NCI-H2107 treated with DMSO at 0.1 percent for 48 hours (cell line): ENCODE data around the gene SRPRA.

Experiments used
- DNase-seq: peaks from one replicate; lab custom pipeline; 2025; ENCODE audit not compliant: unreplicated experiment; lab: John Stamatoyannopoulos, UW

The SRPRA gene

DNA sequence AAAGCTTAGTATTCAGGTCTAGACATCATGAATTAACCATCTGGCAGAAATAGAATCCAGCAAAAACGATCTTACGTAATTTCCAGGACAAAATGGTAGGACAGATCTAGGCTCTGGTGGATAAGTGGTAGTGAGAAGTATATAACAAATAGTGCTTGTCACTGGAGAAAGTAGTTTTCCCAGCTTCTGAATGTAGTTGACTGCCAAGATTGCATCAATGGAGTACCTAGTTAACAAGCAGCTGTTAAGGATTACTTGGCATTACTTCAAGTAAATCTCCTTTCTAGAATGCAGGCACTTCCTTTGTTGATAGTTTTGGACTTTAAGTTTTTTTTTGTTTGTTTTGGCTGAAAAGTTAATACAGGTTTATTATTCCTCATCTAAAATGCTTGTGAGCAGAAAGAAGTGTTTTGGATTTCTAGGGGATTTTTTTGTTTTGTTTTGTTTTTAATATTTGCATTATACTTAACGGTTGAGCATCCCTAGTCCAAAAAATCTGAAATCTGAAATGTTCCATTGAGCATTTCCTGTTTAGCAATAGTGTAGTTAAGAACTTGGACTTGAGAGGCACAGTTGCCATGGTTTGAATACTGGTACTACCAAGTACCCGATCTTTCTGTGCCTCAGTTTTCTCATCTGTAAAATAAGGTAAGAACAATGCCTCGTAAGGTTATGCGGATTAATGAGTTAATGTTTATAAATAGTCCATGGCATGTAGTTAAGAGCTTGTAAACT is 36.8 kb downstream of the SRPRA start:
- no peak for DNase-seq

DNA sequence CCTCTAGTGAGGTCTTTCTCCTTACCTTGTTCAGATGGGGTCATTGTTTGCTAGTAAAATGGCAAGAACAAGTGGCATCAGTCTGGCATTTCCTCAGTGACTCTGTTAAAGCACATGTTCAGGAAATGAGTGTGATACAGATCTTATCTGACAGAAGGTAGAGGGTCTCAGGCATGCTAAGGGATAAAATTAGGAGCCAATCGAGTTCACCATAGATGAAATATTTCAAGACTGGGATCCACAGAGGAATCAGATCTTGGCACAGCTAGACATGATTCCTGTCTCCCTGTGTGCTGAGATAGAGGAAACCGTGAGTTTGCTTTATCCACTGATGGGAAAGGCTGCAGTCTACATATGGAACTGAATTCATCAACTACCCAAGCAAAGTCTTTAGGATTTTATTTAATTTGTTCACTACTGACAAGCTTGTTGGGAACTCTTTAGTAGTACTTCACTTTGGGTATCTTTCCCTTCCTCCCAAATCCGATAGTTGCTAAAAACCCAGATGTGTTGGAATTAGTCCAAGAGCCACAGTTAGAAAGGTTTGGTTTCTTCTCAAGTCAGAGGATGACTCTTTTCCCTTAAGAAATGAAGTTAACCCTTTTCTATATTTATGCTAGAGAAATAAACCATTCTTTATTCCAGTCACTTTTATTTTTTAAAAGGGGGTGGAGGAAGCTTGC is 38.7 kb downstream of the SRPRA start:
- no peak for DNase-seq

DNA sequence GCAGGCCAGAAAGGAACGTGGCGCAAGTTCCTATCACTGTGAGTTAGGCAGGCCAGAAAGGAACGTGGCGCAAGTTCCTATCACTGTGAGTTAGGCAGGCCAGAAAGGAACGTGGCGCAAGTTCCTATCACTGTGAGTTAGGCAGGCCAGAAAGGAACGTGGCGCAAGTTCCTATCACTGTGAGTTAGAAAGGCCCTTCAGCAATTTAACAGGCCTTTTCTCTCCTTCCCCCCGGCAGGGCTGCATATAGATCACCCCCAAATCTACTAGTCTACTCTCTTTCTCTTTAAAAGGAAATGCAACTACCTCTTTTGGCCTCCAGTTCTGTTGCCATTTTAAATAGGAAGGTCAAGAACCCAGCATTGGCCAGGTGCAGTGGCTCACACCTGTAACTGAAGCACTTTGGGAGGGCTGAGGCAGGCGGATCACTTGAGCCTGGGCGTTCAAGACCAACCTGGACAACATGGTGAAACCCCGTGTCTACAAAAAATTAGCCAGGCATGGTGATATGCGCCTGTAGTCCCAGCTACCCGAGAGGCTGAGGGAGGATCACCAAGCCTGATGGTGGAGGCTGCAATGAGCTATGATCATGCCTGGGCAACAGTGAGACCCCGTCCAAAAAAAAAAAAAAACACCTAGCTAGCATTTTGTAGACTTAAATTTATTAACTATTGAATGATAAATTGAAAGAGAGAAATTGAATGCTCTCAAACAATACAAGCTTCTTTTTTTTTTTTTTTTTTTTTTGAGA is 42.2 kb downstream of the SRPRA start:
- no peak for DNase-seq

DNA sequence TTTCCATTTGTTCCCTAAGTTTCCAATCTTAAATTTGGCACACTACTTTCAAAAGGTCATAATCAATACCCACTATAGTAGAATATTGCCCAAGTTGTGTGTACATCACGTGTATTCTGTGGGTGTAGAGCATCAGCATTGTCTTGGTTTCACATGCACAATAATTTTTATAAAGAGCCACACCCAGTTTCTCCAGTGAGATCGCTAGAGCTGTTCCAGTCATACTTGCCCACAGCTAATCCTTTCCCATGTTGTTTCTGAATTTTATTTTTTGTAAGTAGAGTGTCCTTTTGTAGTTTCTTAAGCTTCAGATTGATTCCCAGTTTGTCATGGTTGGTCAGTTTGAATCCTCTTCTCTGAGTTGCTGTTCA is 43.4 kb downstream of the SRPRA start:
- no peak for DNase-seq

DNA sequence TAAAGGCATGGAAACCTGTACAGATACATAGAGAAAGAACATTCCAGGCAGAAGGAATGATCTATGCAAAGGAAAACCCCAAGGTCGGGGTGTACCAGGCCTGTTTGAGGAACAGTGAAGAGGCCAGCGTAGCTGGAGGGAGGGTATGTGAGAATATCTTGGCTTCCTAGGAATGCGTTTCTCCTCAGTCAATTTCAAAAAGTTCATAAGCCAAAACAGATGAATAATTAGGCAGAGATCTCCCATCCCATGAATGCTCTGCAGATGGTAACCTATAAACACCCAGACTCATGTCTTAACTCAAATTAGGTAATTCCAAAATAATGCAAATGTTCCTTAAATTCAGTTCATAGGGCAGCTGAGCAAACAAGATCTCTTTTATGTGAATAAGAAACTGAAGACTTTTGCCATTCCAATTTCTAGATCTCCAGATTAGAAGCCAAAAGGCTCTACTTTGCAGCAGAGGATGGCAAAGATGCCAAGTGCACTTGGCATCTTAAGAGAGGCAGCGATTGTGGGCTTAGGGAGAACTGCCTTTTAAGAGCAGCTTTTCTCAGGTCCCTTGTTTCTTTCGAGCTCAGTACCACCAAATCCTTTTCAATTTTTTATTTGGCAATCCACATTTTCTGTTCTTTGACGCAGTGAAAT is 43.9 kb downstream of the SRPRA start:
- DNase-seq: no peak

DNA sequence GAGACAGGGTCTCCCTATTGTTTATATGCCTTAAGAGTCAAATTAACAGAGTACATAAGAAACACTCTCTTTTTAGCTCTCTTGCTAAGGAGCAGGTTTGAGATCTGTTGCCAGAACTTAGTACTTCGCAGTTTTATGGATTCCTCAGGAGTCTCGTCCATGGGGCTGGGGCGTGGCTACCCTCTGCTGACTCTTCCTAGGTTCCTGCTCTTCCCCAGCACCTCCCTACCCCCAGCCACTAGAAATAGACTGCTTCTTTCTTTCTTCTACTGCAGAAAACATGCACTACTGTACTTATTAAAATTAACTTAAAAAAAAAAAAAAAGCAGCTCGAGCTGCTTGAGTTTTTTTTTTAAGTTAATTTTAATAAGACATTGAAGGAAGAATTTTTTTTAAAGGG is 49.1 kb downstream of the SRPRA start:
- no peak for DNase-seq

DNA sequence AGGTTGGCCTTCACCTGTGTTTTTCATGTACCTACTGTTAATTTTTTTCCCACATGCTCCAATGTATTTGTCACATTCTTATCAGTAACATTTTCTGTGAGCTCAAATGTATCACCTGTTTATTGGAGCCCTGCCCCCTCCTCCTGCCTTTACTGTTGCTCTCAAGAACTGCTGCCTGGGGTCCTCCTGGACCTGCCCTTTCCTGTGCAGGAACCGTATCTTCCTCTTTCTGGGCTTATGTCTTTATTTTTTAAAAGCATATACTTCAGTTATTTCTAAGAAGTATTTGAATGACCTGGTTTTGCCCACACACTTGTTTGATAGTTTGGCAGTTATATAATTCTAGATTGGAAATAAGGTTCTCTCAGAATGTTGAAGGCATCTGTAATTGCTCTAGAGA is 51.2 kb downstream of the SRPRA start:
- DNase-seq: no peak

DNA sequence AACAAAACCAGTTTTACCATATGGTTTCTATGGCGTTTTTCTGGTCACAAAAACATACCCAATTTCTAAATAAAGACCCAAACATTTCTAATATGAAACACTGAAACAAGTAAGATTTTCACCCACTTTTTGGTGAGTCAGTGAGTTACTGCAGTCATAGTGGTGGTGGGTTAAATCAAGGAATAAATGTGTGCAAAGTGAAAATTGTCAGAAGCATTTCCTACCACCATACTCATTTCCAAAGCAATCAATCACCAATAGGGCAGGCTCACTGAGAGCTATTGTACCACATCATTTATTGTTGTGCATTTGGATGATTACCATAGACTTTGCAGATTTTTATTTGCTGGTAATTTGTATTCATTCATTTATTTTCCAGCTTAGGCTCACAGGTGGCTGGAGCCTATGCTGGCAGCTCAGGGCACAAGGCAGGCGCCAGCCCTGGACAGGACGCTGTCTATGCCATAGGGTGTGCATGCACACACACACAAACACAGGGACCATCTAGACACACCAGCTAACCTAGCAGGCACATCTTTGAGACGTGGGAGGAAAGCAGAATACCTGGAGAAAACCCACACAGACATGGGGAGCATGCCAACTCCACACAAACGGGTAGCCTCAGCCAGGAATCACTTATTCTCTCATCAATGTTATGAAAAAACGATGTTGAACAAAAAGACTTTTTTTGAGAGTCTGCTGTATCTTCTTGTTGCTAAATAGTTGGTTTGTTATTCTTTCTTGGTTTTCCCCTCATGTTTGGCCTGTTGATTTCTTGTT is 52.0 kb downstream of the SRPRA start:
- no peak for DNase-seq

DNA sequence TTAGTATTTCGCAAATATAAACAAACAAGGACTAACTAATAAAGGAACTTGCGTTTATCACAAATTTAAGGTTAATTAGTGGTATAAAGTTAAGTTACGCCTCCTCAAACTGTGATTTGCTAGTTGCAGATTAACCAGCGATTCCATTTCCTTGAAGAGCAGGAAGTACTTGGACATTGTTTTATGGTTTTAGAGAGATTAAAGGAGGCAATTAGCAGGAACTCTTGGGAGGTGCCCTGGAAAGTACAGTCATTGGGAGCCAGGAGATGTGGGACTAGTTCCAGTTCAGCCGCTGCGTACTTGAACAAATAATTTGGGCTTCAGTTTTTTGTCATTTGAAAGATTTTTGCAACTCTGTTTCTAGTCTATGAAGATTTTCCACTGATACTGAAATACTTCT is 53.9 kb downstream of the SRPRA start:
- no peak for DNase-seq

DNA sequence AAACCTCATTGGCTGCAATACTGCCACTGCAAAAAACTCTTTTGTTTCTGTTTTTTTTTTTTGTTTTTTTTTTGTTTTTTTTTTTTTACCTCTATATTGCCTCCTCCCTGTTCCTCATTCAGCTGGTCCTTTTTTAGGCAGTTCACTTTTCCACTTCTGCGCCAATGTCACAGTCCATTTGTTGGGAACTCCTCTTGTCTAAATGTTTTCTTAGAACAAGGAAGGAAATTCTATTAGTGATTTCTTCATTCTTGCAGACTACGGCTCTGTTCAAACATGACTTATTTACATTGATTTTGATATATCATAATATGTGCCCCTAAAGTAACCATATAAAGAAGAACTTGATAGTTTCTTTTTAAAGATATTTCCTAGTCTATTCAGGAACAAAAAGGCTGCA is 54.3 kb downstream of the SRPRA start:
- DNase-seq: no peak
